ENCODE data around the gene ENTHD1.

Gene ENTHD1

DNA sequence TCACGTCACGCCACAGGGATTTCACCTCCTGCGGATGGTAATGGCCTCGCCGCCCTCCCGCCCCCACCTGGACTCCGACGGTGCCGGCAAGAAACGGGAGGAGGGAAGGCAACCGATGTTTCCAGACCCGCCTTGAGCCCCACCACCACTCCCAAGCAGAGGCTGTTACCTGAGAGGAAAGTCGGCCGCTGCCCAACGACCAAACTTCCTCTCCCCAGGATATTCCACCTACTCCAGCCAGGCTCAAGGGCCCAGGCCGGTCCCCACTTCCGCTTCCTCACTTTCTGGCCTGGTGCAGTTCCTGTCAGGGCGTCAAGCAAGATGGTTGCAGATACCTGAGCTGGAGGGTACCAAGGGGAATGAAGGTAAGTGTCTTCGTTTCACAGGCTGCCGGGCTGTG, at the start of gene ENTHD1:
Gene ENTHD1 (minus strand): TSS at position 235 of the 400 bp plus-strand sequence. CDS start 6,012 bp downstream, outside the sequence.
- DNase-seq, result no peak

GRCh38 chr22:39943337-39943736, 49.8 kb upstream of the ENTHD1 start:
- no peak for DNase-seq

DNA sequence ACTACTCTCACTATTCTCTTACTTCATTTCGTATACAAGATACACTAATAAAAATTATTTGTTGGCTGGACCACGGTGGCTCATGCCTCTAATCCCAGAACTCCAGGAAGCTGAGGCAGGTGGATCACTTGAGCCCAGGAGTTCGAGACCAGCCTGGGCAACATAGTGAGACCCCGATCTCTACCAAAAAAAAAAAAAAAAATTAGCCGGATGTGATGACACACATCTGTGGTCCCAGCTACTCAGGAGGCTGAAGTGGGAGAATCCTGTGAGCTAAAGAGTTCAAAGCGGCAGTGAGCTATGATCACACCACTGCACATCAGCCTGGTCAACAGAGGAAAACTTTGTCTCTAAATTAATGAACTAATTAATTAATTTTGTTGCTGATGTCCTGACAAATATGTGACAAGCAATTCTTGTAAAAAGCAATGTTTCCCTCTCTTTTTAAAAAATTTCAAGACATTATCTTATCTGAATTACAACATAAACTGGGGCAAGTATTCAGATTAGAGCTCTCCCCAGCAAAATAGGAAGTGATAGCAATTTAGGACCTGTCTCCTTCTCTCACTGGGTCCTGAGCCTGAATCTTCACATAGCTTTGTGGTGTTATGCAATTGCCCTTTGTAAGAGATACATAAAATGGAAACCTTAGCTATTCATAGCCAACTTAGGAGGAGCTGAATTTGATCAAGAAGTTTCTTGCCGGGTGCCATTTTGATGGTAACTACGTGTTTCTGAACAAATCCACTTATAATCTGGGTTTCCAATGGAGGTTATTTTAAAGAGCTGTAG, 49.1 kb upstream of the ENTHD1 start:
- DNase-seq, result no peak

GRCh38 chr22:39941601-39942000, 48.0 kb upstream of the ENTHD1 start:
- DNase-seq, result no peak

DNA sequence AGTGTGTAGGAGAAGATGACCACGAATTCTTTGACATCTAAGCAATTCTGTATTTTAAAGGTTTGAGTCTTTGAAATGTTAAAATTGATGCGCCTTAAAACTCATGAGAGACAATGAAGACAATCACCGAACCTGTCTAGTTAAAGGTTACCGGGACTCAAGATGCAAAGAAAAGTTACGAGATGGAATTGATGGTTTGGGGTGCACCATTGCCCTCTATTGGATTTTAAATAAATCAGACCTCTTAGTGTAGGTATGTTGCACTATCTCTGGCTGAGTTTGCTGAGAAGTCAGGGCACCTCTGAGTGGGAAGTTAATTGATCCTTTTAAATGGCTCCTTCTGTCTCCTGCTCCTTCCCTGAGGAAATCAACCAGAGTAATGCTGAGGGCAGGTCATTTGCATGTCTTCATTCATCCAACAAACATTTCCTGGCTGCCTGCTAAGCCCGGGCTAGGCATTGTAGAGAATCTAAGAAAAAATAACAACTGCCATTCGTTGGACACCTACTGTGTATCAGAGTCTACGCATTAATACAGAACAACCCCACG, 47.3 kb upstream of the ENTHD1 start:
- DNase-seq, result no peak

DNA sequence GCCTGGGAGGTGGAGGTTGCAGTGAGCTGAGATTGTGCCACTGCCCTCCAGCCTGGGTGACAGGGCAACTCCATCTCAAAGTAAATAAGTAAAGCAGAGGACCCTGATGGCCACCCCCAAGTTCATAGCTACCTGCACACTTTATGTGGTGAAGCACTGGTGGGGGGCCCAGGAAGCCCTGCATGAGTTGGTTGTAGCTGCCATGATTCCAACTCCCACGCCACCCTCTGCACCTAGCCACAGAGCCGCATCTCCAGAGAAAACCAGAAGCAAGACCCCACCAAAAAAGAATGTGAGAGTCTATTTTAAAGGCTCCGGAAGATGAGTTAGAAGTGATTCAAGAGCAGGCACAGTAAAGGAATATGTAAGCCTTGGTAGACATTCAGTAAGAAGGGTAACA, 46.3 kb upstream of the ENTHD1 start:
- DNase-seq, result no peak

- no peak for DNase-seq
Observed at GRCh38 chr22:39938509-39939111, 45.0 kb upstream of the ENTHD1 start.

- DNase-seq, result no peak
Observed at GRCh38 chr22:39937906-39938305, 44.3 kb upstream of the ENTHD1 start.

DNA sequence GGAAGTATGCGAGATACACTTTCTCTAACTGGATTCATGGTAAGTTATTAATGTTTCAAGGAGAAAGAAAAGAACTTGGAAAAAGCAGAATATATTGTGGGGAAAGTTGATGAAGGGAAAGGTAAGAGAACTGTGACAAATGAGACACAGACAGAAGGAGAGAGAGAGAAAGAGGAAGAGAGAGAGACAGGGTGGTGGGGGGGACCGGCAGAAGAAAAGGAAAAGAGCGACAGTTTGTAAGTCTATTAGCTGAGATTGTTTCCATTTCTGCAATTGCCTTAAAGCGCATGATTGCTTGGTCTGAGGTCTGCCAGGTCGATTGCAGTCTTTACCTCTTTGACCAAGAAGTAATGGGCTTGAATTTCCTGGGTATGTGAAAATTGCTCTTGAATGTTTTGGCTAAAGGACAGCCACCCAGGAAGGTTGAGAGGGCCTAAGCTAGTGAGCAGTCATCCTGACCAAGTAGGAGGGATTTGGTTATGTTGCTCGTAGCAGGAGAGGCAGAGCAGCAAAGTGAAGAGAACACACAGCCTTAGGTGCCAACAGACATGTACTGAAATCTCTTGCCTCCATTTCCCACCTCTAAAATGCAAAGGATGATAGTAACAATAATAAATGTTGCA, 43.1 kb upstream of the ENTHD1 start:
- no peak for DNase-seq

GRCh38 chr22:39935612-39936011, 42.1 kb upstream of the ENTHD1 start:
- DNase-seq, result no peak

DNA sequence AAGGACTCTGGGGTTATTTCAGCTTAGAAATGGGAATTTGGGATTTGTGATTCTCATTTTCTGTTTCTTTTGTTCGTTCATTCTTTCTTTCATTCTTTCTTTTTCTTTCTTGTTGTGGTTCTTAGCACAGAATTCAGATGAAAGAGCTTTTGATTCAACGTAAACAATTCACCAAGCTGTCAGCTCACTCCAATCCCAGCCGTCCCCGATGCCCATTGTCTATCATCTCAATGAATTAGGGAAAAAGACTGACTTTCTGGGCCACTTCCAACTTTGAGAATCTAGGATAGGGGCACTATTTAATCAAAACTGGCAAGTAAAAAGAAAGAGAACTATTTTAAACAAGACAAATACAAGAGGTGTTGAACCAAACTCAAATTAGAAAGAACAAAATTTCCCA, 41.6 kb upstream of the ENTHD1 start:
- DNase-seq, result no peak

GRCh38 chr22:39933741-39934140, 40.2 kb upstream of the ENTHD1 start:
- no peak for DNase-seq

- DNase-seq, result no peak
Observed at GRCh38 chr22:39932918-39933649, 39.5 kb upstream of the ENTHD1 start.

GRCh38 chr22:39932166-39932565, 38.6 kb upstream of the ENTHD1 start:
- DNase-seq, result no peak

DNA sequence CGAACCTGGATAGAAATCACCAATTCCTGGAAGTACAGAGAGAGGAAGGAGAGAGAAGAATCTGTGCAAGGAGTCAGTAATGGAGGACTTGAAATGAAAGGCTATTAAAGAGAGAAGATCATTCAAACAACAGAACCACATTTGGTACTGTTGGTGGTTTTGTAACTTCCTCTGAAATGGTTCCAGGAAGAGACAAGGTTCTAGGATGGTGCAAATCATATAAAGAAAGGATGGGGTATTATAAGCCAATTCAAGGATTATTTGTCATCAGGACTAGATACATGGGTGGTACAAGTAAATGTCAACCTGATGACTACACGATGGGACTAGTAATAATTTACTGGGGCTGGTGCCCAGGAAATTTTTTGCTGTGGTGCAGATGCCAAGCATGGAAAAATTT, 37.7 kb upstream of the ENTHD1 start:
- DNase-seq, result no peak

DNA sequence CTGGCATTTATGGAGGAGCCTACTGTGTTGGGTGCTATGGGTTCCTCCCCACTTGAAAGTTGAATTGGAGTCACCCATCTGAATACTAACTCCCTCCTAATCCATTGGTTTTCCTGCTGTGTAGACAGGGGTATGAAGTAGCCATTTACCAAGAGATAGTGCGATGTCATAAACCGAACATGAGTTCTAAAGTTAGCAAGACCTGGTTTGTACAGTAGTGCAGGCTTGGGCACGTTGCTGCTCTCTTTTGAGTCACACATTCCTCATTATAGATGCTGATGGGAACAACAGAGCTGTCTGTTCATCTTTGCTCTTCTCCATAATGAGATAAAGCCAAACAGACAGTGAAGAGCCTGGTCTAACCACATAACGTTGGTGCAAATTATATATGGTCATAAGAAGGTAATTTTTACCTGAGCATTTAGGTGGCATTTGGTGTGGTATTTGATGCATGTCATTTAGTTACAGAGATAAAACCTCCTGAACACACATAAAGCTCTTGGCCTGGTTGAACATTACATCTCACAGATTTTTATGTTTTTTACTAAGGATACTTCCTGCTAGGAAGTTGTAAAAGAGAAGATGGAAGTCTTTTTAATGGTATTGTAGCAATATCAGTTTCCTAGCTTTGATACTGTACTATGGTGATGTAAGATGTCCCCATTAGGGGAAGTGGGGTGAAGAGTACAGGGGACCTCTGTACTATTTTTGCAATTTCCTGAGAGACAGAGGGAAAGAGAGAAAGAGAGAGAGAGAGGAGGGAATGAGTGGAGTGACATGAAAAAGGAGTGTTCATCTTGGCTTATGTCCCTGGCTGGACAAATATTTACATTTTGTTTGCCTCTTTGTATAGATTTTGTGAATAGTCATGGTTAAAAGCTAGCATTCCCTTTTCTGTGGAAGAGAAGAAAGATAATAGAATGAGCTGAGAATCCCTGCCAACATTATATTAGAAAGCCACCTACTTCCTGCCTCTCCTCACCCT, 35.3 kb upstream of the ENTHD1 start:
- no peak for DNase-seq

- no peak for DNase-seq
Observed at GRCh38 chr22:39927544-39927943, 34.0 kb upstream of the ENTHD1 start.

DNA sequence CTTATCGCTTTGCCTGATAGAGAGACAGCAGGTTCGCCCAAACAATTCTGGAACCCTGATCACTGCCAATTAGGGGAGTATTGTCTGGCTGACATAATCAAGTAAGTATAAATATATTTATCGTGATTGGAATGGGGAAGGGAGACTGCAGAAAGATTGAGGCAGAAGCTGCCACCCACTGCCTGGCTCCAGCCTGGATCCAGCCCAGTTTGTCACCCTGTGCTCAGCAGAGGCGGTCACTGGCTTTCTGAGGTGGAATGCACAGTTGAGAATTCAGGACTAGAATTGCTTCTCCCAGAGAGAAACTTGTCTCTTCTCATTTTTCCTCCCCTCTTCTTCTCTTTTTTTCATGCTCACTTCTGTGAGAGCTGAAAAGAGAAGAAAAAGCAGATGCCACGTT, 33.2 kb upstream of the ENTHD1 start:
- no peak for DNase-seq

- no peak for DNase-seq
Observed at GRCh38 chr22:39925909-39926679, 32.5 kb upstream of the ENTHD1 start.

DNA sequence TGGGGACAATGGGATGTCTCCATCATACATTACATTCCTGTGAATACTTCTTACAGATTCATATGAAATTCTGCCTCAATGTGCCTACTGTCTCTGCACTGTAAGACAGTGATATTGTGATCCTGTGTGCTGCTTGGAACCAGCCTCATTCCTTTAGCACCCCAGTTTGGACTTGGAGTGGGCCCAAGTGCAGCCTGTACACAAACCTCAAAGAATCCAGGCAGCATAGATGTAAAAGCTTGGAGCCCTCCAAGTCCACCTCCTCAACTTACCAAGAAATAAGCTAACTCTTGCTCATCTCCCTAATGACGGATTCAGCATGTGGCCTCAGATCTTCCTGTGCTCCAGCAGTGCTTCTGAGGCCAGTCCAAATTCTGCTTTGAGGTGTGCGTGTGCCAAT, 31.7 kb upstream of the ENTHD1 start:
- DNase-seq, result no peak

- DNase-seq, result no peak
Observed at GRCh38 chr22:39924286-39924685, 30.7 kb upstream of the ENTHD1 start.

Data from C1 segment of cervical spinal cord (tissue), 14 donors.